SKM-1 treated with dmso at 0.1 percent for 144 hours (cell line): ENCODE results near the gene LAMP2.
"Not testable (repeated sequence)": the region's sequence is repeated elsewhere in the genome, so short reads cannot be mapped to it uniquely, and the experiment has no call there.

Source experiments
- DNase-seq: peaks from one replicate; lab custom pipeline; 2025; ENCODE audit not compliant: unreplicated experiment; lab: John Stamatoyannopoulos, UW

LAMP2 gene

GRCh38 chrX:120468825-120469525 is at the start of gene LAMP2:
Gene LAMP2, minus strand, starts transcription at chrX:120469296. Its CDS starts 127 bp downstream, at chrX:120469169.
- peak; percentile 74 for DNase-seq

- no peak for DNase-seq
Measured at GRCh38 chrX:120517936-120518335, 48.8 kb upstream of the LAMP2 start.

- DNase-seq = peak; percentile 3
Measured at GRCh38 chrX:120514236-120514635, 45.1 kb upstream of the LAMP2 start.

- DNase-seq = no peak
Measured at GRCh38 chrX:120512627-120513026, 43.5 kb upstream of the LAMP2 start.

- DNase-seq = no peak
Measured at GRCh38 chrX:120512222-120512621, 43.1 kb upstream of the LAMP2 start.

- no peak for DNase-seq
Measured at GRCh38 chrX:120504569-120504968, 35.5 kb upstream of the LAMP2 start.

- no peak for DNase-seq
Measured at GRCh38 chrX:120499301-120500072, 30.4 kb upstream of the LAMP2 start.

GRCh38 chrX:120490119-120490518 is 21.0 kb upstream of the LAMP2 start:
- not testable (repeated sequence) for DNase-seq

- no peak for DNase-seq
Measured at GRCh38 chrX:120486786-120487185, 17.7 kb upstream of the LAMP2 start.

- peak; percentile 67 for DNase-seq
Measured at GRCh38 chrX:120485638-120486520, 16.8 kb upstream of the LAMP2 start.

- DNase-seq = no peak
Measured at GRCh38 chrX:120485315-120485637, 16.2 kb upstream of the LAMP2 start.

- DNase-seq = no peak
Measured at GRCh38 chrX:120477453-120477852, 8.4 kb upstream of the LAMP2 start.

- no peak for DNase-seq
Measured at GRCh38 chrX:120476714-120477113, 7.6 kb upstream of the LAMP2 start.

- peak; percentile 6 for DNase-seq
Measured at GRCh38 chrX:120475447-120475846, 6.4 kb upstream of the LAMP2 start.

GRCh38 chrX:120474085-120474484 is 5.0 kb upstream of the LAMP2 start:
- no peak for DNase-seq

- DNase-seq = not testable (repeated sequence)
Measured at GRCh38 chrX:120469657-120470056, 561 bp upstream of the LAMP2 start.

- DNase-seq = no peak
Measured at GRCh38 chrX:120468479-120468824, 644 bp downstream of the LAMP2 start.

- DNase-seq = no peak
Measured at GRCh38 chrX:120468071-120468470, 1.0 kb downstream of the LAMP2 start.

- no peak for DNase-seq
Measured at GRCh38 chrX:120464411-120464810, 4.7 kb downstream of the LAMP2 start.

GRCh38 chrX:120463241-120463640 is 5.9 kb downstream of the LAMP2 start:
- DNase-seq = no peak

- DNase-seq = no peak
Measured at GRCh38 chrX:120462370-120462769, 6.7 kb downstream of the LAMP2 start.

- no peak for DNase-seq
Measured at GRCh38 chrX:120459309-120459708, 9.8 kb downstream of the LAMP2 start.
